KG1 (cell line): ENCODE data around the gene SHROOM3.
"Not testable (repeated sequence)": the region's sequence is repeated elsewhere in the genome, so short reads cannot be mapped to it uniquely, and the experiment has no call there.

Experiments
- DNase-seq: peaks from one replicate; lab custom pipeline; 2025; lab: John Stamatoyannopoulos, UW

The SHROOM3 gene

GRCh38 chr4:76723924-76724323 is 288.9 kb downstream of the SHROOM3 start:
- no peak for DNase-seq

DNA sequence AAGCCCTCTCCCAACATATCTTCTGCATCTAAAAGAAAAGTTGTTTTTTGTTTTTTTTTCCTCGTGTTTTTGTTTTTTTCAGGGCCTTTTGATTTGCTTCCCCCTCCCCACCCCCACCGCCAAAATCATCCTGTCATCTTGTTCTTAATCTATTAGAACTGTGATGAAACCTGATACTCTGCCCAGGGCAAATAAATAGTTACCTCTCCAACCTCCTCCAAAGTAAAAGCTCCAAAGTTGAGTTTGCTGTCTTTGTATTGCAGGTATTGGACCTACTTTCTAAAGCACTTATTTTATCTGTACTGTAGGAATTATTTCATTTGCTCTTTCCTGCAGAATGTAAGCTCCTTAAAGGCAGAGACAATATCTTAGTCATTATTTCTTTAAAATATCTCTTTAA is 290.0 kb downstream of the SHROOM3 start:
- no peak for DNase-seq

DNA sequence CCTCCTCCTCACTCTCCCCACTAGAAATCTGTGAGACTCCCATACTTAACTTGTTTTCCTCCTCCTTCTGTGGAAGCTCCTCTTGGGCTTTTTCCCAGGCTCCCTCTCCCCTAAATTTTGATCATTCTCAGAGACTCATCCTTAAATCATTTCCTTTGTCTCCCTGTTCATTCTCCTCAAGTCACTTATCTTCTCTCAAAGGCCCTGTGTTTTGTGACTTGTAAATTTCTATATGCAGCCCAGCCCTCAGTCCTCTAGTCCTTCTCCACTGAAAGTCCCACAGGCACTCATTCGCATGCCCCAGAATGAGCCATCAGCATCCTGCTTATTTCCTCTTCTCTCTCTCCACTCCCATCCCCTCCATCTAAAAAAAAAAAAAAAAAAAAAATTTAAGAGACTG is 291.1 kb downstream of the SHROOM3 start:
- no peak for DNase-seq

GRCh38 chr4:76726631-76727030 is 291.6 kb downstream of the SHROOM3 start:
- DNase-seq, result no peak

- DNase-seq, result not testable (repeated sequence)
Measured at GRCh38 chr4:76727934-76728333, 292.9 kb downstream of the SHROOM3 start.

DNA sequence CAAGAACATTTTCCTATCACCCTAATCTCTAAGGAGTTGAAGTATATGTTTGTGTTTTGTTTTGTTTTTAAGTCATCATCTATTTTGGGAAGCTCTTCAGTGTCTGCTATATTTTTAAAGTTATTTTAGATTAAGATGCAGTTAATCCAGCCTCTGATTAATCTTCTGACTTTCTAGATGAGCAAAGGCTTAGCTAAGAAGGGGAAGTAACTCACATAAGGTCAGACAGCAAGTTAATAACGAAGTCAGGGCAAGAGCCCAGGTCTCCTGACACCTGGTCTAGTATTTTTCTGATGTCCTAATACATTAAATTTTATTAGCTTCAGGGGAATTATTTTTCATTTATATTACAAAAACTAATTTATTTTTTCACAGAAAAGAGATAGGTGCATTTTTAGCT is 294.4 kb downstream of the SHROOM3 start:
- DNase-seq, result no peak

- no peak for DNase-seq
Measured at GRCh38 chr4:76729980-76730379, 295.0 kb downstream of the SHROOM3 start.

DNA sequence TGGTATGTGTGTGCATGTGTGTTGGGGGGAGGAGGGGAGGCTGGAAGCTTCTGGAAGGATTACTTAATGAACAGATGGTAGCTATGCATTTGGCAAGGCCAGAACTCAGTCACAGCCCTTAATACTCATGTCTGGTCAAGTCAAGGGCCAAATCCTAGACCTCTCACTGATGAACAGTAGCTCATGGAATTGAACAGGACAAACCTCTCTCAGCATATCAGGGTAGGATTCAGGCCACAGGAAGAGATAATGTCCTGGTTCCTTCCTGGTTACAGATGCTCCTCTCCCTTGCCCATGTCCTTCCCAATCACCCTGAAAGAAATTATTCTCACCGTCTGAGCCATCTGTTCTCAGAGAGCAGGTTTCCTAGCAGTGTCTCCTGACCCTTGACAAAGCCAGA is 297.2 kb downstream of the SHROOM3 start:
- DNase-seq, result no peak

DNA sequence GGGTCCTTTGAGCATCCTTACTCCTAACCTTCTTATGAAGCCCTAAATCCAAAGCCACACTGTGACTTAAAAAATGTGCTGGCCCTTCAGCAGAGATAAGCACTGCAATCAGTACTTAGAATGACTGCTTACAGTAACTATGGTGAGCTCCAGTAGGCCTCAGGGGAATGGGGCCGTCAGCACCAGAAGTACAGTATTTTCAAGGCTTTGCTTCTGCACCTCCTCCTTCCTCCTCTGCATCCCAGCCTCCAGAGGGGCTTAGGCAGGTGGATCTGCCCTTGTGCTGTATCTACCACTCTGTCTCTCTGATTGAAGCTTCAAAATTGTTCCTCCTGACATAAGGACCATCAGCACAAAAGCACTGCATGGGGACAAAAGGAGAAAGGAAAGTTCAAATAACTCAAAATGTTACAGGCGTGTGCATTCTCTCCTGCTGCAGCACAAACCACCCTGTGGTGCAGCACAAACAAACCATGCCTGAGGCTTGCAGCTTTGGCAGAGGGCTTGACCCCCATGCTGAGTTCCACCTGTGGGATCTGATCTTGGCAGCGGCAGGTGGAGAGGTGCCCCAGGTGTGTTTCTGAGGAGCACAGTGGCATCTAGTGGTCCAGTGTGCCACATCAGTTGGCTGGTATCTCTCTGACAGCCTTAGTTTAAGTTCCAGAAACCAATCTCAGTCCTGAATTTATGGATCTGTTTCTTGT is 298.2 kb downstream of the SHROOM3 start:
- no peak for DNase-seq

GRCh38 chr4:76736414-76736813 is 301.4 kb downstream of the SHROOM3 start:
- DNase-seq, result no peak

DNA sequence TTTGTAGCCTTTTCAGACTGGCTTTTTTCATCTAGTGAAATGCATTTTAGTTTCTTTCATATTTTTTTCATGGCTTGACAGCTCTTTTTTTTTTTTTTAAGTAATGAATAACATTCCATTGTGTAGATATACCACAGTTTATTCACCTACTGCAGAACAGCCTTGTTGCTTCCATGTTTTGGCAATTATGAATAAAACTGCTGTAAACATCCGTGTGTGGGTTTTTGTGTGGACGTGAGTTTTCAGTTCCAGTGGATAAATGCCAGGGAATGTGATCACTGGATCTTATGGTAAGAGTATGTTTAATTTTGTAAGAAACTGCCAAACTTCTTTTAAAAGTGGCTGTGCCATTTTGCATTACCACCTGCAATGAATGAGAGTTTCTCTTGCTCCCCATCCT is 302.2 kb downstream of the SHROOM3 start:
- DNase-seq, result no peak

GRCh38 chr4:76737771-76738085 is 302.7 kb downstream of the SHROOM3 start:
- DNase-seq, result no peak

- DNase-seq, result no peak
Measured at GRCh38 chr4:76738086-76738931, 303.3 kb downstream of the SHROOM3 start.

DNA sequence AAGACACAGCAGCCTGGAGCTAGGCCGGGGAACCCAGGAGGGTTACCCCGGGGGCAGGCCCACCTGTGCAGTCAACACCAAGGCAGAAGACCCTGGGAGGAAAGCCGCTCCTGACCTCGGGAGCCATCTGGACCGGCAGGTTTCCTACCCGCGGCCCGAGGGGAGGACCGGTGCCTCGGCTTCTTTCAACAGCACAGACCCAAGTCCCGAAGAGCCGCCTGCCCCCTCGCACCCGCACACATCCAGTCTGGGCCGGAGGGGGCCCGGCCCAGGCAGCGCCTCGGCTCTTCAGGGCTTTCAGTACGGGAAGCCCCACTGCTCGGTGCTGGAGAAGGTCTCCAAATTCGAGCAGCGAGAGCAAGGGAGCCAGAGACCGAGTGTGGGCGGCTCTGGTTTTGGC is 305.2 kb downstream of the SHROOM3 start:
- no peak for DNase-seq

- DNase-seq, result no peak
Measured at GRCh38 chr4:76740866-76741662, 306.0 kb downstream of the SHROOM3 start.

DNA sequence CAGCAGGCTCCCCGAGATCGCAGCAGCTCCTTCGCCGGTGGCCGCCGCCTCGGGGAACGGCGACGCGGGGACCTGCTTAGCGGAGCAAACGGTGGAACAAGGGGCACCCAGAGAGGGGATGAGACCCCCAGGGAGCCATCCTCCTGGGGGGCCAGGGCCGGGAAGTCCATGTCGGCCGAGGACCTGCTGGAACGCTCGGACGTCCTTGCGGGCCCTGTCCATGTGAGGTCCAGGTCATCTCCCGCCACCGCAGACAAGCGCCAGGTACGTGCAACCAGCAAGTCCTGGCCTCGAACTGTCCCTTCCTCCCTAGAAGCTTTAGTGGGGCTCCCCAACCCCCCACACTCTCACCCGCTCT is 306.6 kb downstream of the SHROOM3 start:
- DNase-seq, result no peak

- no peak for DNase-seq
Measured at GRCh38 chr4:76744241-76744921, 309.4 kb downstream of the SHROOM3 start.

GRCh38 chr4:76745240-76745639 is 310.2 kb downstream of the SHROOM3 start:
- DNase-seq, result no peak

DNA sequence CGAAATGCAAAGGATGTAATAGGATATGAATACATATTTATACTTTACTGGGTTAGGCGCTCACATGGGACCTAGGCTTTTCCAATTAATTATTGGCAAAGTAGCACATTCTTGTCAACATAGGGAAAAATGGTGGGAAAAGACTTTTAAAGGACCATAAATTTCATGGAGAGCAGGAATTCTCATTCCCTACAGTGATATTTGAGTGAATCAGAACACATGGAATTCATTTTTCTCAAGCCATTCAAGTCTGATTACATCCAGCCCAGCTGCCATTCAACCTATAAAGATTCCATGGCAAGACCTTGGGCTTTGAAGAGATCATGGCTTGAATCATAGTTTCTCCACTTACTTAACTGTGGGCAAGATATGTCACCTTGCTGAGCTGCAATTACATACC is 312.5 kb downstream of the SHROOM3 start:
- DNase-seq, result no peak

GRCh38 chr4:76748649-76749048 is 313.6 kb downstream of the SHROOM3 start:
- no peak for DNase-seq

GRCh38 chr4:76749355-76749754 is 314.3 kb downstream of the SHROOM3 start:
- DNase-seq, result no peak

- DNase-seq, result no peak
Measured at GRCh38 chr4:76750716-76751115, 315.7 kb downstream of the SHROOM3 start.
